T-cell (primary cell): ENCODE measurements around the gene TRIM31. TPM values are rescaled to one million over a fixed set of nuclear protein-coding genes. Genes with fewer than 3 reads are reported as not detected.

Experiments used
- ATAC-seq, 4 experiments: fragments of 200-7000 bp in 3 of 4; fragments of 150-1000 bp in 1 of 4; cut with Tn5 transposase; replicated peaks in 1 of 4; 1 replicate in 3 of 4; 2 replicates in 1 of 4; pipeline ENCODE4 v1.10.0; 2021; ENCODE audit warnings: moderate library complexity in 3 of 4, mild to moderate bottlenecking in 2 of 4, moderate number of reproducible peaks in 1 of 4
- CTCF ChIA-PET, 2 donors: fragments of 300-600 bp; sonication (Branson Sonifier 250); formaldehyde crosslinking; loops; one replicate each; lab custom pipeline; 2022; ENCODE audit warnings: antibody characterized with exemption in 2 of 2; lab: Charles Lee
- POLR2A ChIA-PET, 2 donors: fragments of 300-600 bp; sonication (Branson Sonifier 250); formaldehyde crosslinking; loops; one replicate each; lab custom pipeline; 2022; ENCODE audit warnings: antibody characterized with exemption in 2 of 2; lab: Charles Lee
- DNase-seq, 35 experiments: peaks; one replicate each; pipeline versions ENCODE4 v3.0.0 to v3.0.0-alpha.2; 2013 to 2023
- H3K27ac ChIP-seq: one replicate; pipeline ENCODE4 v1.5.1; 2013; ENCODE audit warnings: low read length
- H3K27me3 ChIP-seq, 2 experiments: replicated peaks in 1 of 2; 1 replicate in 1 of 2; 2 replicates in 1 of 2; pipeline versions ENCODE4 v1.6.1 to v1.7.0; 2013; ENCODE audit warnings: low read length in 1 of 2, mixed read lengths in 1 of 2; ENCODE audit not compliant: control insufficient read depth in 2 of 2, insufficient read depth in 2 of 2; ENCODE audit errors: extremely low read depth in 1 of 2
- H3K36me3 ChIP-seq, 2 donors: 1 replicate in 1 of 2; 2 replicates in 1 of 2; pipeline versions ENCODE4 v1.6.1 to v1.7.0; 2013; ENCODE audit warnings: low read length in 1 of 2; ENCODE audit not compliant: control insufficient read depth in 2 of 2, insufficient read depth in 1 of 2; ENCODE audit errors: extremely low read depth in 1 of 2
- H3K4me1 ChIP-seq, 2 experiments: 1 replicate in 1 of 2; 2 replicates in 1 of 2; pipeline versions ENCODE4 v1.6.1 to v1.7.0; 2013; ENCODE audit warnings: low read length in 2 of 2, mixed read lengths in 1 of 2; ENCODE audit not compliant: insufficient read depth in 2 of 2, control insufficient read depth in 1 of 2; ENCODE audit errors: extremely low read depth in 1 of 2
- H3K4me3 ChIP-seq, 2 donors: 1 replicate in 1 of 2; 2 replicates in 1 of 2; pipeline versions ENCODE4 v1.5.1 to v1.7.0; 2013; ENCODE audit warnings: mild to moderate bottlenecking in 2 of 2, low read length in 1 of 2, moderate library complexity in 1 of 2; ENCODE audit not compliant: control insufficient read depth in 1 of 2; ENCODE audit errors: extremely low read depth in 1 of 2
- H3K9me3 ChIP-seq: 2 replicates; pipeline ENCODE4 v1.7.0; 2013
- H3K27ac Mint-ChIP-seq, 2 donors: one replicate each; pipeline ENCODE4 v1.8.0; 2020 to 2021; ENCODE audit warnings: mild to moderate bottlenecking in 2 of 2, mixed read lengths in 2 of 2
- H3K27me3 Mint-ChIP-seq, 2 donors: one replicate each; pipeline ENCODE4 v1.8.0; 2021 to 2022; ENCODE audit warnings: mixed read lengths in 2 of 2
- H3K36me3 Mint-ChIP-seq: one replicate; pipeline ENCODE4 v1.8.0; 2021; ENCODE audit warnings: mixed read lengths
- H3K4me1 Mint-ChIP-seq, 3 donors: one replicate each; pipeline ENCODE4 v1.8.0; 2020 to 2022; ENCODE audit warnings: mixed read lengths in 3 of 3, mild to moderate bottlenecking in 1 of 3
- H3K4me3 Mint-ChIP-seq, 3 donors: one replicate each; pipeline ENCODE4 v1.8.0; 2020 to 2022; ENCODE audit warnings: mild to moderate bottlenecking in 3 of 3, mixed read lengths in 3 of 3, moderate library complexity in 3 of 3
- H3K9me3 Mint-ChIP-seq, 3 donors: one replicate each; pipeline ENCODE4 v1.8.0; 2020 to 2022; ENCODE audit warnings: mixed read lengths in 3 of 3
- WGBS: methylation state at CpG from one replicate; pipeline ENCODE4 v1.1.5; 2013; ENCODE audit warnings: missing lambda C conversion rate; ENCODE audit not compliant: insufficient coverage; 5-methylcytosine and 5-hydroxymethylcytosine counted together
- total RNA-seq, 35 experiments: library from RNA in 6 of 35; stranded (reverse) in 6 of 35; fragments of 120-200 nt in 1 of 35; gene quantifications; one replicate each; pipeline versions ENCODE4 v1.2.1 to v1.2.4 and lab custom pipeline; 2013 to 2026

The TRIM31 gene
- total RNA-seq, 5 donors from 2014 or later (not counting 1 experiment from before 2014, with no cell fraction given), result 0.44 TPM; not detected in 4

- no peaks in the 10 kb centered on the region for H3K9me3 ChIP-seq
- DNase-seq (no peak), ATAC-seq (no peak)
- H3K4me3 ChIP-seq, result no peak overlapping the region
- H3K4me3 Mint-ChIP-seq, result no peak overlapping the region
- ChIA-PET POLR2A (no interaction called here), CTCF (no interaction called here)
- no peaks in the 10 kb centered on the region for H3K36me3 Mint-ChIP-seq
- WGBS, result 63% methylated on average over 3 of the region's 6 CpGs
- no peak overlapping the region for H3K27ac ChIP-seq
- no peaks in the 10 kb centered on the region for H3K9me3 Mint-ChIP-seq
- H3K4me1 Mint-ChIP-seq, result peaks cover 10 to 17% (median 11%) of the 10 kb centered on the region in 3 donors
- peaks cover 5 to 58% of the 10 kb centered on the region in 2 experiments for H3K27me3 ChIP-seq
- peaks cover 5 to 10% of the 10 kb centered on the region in 2 experiments for H3K4me1 ChIP-seq
- H3K36me3 ChIP-seq, result no peaks in the 10 kb centered on the region
- no peak overlapping the region for H3K27ac Mint-ChIP-seq
- peaks cover 49 to 69% of the 10 kb centered on the region in 2 donors for H3K27me3 Mint-ChIP-seq
Observed at GRCh38 chr6:30092852-30093543, 19.9 kb downstream of the TRIM31 start.

DNA sequence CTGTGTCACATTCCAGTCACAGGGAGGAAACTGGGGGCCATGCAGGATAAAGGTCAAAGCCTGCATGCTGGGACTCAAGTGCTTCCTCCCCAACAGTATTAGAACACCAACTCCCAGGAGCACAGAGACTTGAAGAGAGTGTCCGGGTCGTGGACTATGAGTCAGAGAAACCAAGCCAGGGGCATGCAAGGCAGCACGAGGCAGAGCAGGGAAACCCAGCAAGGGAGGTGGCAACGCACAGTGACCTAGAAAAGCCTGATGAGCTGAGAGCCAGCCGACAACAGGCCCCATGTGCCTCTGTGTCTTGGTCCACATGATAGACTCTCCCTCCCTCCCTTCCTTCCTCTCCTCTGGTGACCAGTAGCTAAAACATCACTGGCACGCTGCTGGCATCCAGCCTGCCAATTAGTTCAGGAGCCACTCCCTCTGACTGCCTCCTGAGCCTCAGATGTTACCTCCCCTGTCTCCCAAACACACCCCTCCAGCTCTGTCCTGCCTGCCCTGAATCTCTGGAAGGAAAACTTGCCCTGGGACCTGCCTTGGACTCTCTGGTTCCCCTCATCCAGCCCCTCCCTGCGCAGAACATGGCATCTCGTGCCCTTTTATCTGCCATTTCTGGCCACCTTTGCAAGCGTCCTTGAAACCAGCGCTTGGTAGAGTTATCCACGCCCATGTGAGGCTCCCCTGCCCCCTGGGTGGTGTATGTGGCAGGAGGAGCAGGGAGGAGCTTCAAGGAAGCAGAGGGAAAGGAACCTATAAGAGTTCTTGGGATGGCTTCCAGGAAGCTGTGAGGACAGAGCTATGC, 21.1 kb downstream of the TRIM31 start:
- Histone ChIP-seq H3K36me3 (no peaks in the 10 kb centered on the region), H3K4me3 (no peak overlapping the region), H3K9me3 (no peaks in the 10 kb centered on the region), H3K4me1 (no peaks in the 10 kb centered on the region), H3K27me3 (peaks cover 10 to 57% of the 10 kb centered on the region in 2 experiments), H3K27ac (no peak overlapping the region)
- DNase-seq (no peak), ATAC-seq (no peak)
- ChIA-PET CTCF (no interaction called here), POLR2A (no interaction called here)
- Mint-ChIP-seq H3K9me3 (no peaks in the 10 kb centered on the region), H3K27me3 (peaks cover 58 to 77% of the 10 kb centered on the region in 2 donors), H3K36me3 (no peaks in the 10 kb centered on the region), H3K4me3 (no peak overlapping the region), H3K4me1 (peaks cover 0 to 6% (median 0%) of the 10 kb centered on the region in 3 donors), H3K27ac (no peak overlapping the region)
- WGBS, result 62% methylated on average over 9 of the region's 11 CpGs

- POLR2A ChIA-PET, result no interaction called here
- Mint-ChIP-seq H3K9me3 (no peaks in the 10 kb centered on the region), H3K36me3 (no peaks in the 10 kb centered on the region), H3K27me3 (peaks cover 52 to 60% of the 10 kb centered on the region in 2 donors), H3K4me1 (no peaks in the 10 kb centered on the region), H3K27ac (no peak overlapping the region), H3K4me3 (no peak overlapping the region)
- H3K27me3 ChIP-seq, result peaks cover 8 to 37% of the 10 kb centered on the region in 2 experiments
- no peak for DNase-seq
- no peak overlapping the region for H3K4me3 ChIP-seq
- H3K9me3 ChIP-seq, result no peaks in the 10 kb centered on the region
- ATAC-seq, result no peak
- H3K27ac ChIP-seq, result no peak overlapping the region
- CTCF ChIA-PET, result interaction anchor here in 1 of 2 donors (1.5 kb wide), 1 partner anchor 15 kb away, joined by 6 read pairs; no protein-coding TSS in a partner anchor
- 83% methylated on average over 3 of the region's 5 CpGs for WGBS
- no peaks in the 10 kb centered on the region for H3K4me1 ChIP-seq
- no peaks in the 10 kb centered on the region for H3K36me3 ChIP-seq
Observed at GRCh38 chr6:30087876-30088275, 25.0 kb downstream of the TRIM31 start.

DNA sequence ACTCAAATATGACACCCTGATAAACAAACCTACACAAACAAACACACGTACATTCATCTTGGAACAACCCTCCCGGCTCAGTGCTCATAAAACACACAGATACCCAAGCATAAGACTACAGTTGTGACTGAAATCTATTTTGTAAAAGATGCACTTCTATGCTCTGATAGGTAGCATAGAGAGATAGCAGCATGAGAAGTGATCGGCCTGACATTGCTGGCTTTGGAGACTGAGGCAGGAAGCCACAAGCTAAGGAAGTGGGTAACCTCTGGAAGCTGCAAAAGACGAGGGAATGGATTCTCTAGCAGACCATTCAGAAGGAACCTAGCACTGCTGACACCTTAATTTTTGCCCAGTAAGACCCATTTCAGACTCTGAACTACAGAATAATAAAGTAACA, 35.7 kb downstream of the TRIM31 start:
- POLR2A ChIA-PET, result no interaction called here
- peak overlapping the region in 1 of 3 donors; percentile 84 for H3K4me3 Mint-ChIP-seq
- Histone ChIP-seq H3K4me3 (no peak overlapping the region), H3K36me3 (no peaks in the 10 kb centered on the region), H3K4me1 (peaks cover 22 to 32% of the 10 kb centered on the region in 2 experiments), H3K9me3 (no peaks in the 10 kb centered on the region), H3K27ac (no peak overlapping the region), H3K27me3 (peaks cover 4 to 27% of the 10 kb centered on the region in 2 experiments)
- DNase-seq (no peak), ATAC-seq (peak in 2 of 4 experiments; percentile 29 to 43)
- CTCF ChIA-PET, result no interaction called here
- H3K36me3 Mint-ChIP-seq, result peaks cover 3% of the 10 kb centered on the region
- WGBS, result 0% methylated on average over 1 of the region's 4 CpGs
- H3K4me1 Mint-ChIP-seq, result peaks cover 43 to 52% (median 48%) of the 10 kb centered on the region in 3 donors
- peak overlapping the region in 1 of 2 donors; percentile 33 for H3K27ac Mint-ChIP-seq
- peaks cover 33 to 39% of the 10 kb centered on the region in 2 donors for H3K27me3 Mint-ChIP-seq
- no peaks in the 10 kb centered on the region for H3K9me3 Mint-ChIP-seq

GRCh38 chr6:30075790-30076732, 36.8 kb downstream of the TRIM31 start:
- peaks cover 42 to 46% of the 10 kb centered on the region in 2 donors for H3K27me3 Mint-ChIP-seq
- no peak overlapping the region for H3K27ac ChIP-seq
- peak overlapping the region; percentile 59 to 84 (median 64) for H3K4me3 Mint-ChIP-seq
- CTCF ChIA-PET, result no interaction called here
- peaks cover 22 to 40% of the 10 kb centered on the region in 2 experiments for H3K4me1 ChIP-seq
- POLR2A ChIA-PET, result no interaction called here
- H3K4me3 ChIP-seq, result peak overlapping the region in 1 of 2 donors; percentile 61
- peak in 1 of 4 experiments; percentile 40 for ATAC-seq
- H3K27ac Mint-ChIP-seq, result no peak overlapping the region
- peaks cover 4 to 37% of the 10 kb centered on the region in 2 experiments for H3K27me3 ChIP-seq
- no peaks in the 10 kb centered on the region for H3K9me3 Mint-ChIP-seq
- no peaks in the 10 kb centered on the region for H3K36me3 ChIP-seq
- peaks cover 48 to 60% (median 53%) of the 10 kb centered on the region in 3 donors for H3K4me1 Mint-ChIP-seq
- peak in 2 of 35 experiments; percentile 25 to 46 for DNase-seq
- no peaks in the 10 kb centered on the region for H3K9me3 ChIP-seq
- peaks cover 11% of the 10 kb centered on the region for H3K36me3 Mint-ChIP-seq
- 74% methylated on average over 6 of the region's 22 CpGs for WGBS
